Tibial nerve (tissue), 4 donors: Measurements from ENCODE around the gene SMARCAD1. TPM values are rescaled to one million over a fixed set of nuclear protein-coding genes. Genes with fewer than 3 reads are reported as not detected.

ENCODE experiments used
- DNase-seq, 2 donors: peaks; one replicate each; pipeline ENCODE4 v3.0.0-alpha.2; 2019; ENCODE audit warnings: low spot score in 2 of 2
- H3K27ac ChIP-seq, 4 donors: fragments of 200-600 bp; sonication (generic) in 3 of 4; one replicate each; pipeline ENCODE4 v1.5.1; 2017 to 2019; ENCODE audit warnings: mild to moderate bottlenecking in 1 of 4
- H3K27me3 ChIP-seq, 2 donors: fragments of 200-600 bp; sonication (generic) in 1 of 2; one replicate each; pipeline versions ENCODE4 v1.5.1 to v1.6.0; 2017 to 2019
- H3K36me3 ChIP-seq, 3 donors: fragments of 200-600 bp; sonication (generic); one replicate each; pipeline ENCODE4 v1.5.1; 2018 to 2019
- H3K4me1 ChIP-seq, 4 donors: fragments of 200-600 bp; sonication (generic) in 3 of 4; one replicate each; pipeline ENCODE4 v1.5.1; 2017 to 2019
- H3K4me3 ChIP-seq, 4 donors: fragments of 200-600 bp; sonication (generic) in 3 of 4; one replicate each; pipeline ENCODE4 v1.5.1; 2017 to 2019; ENCODE audit warnings: mild to moderate bottlenecking in 1 of 4, moderate library complexity in 1 of 4
- H3K9me3 ChIP-seq, 4 donors: fragments of 200-600 bp; sonication (generic) in 3 of 4; one replicate each; pipeline ENCODE4 v1.5.1; 2017 to 2019
- CTCF ChIP-seq, 5 experiments: fragments of 200-600 bp in 3 of 5; fragments of 450-650 bp in 2 of 5; sonication (generic) in 3 of 5; IDR thresholded peaks; one replicate each; pipeline ENCODE4 v1.5.1; 2016 to 2019; ENCODE audit warnings: antibody characterized with exemption in 5 of 5, mild to moderate bottlenecking in 3 of 5, moderate library complexity in 2 of 5
- EP300 ChIP-seq, 2 donors: sonication (generic); formaldehyde crosslinking; IDR thresholded peaks; one replicate each; pipeline ENCODE4 v1.6.1; 2017; ENCODE audit warnings: antibody characterized with exemption in 2 of 2, mild to moderate bottlenecking in 1 of 2
- POLR2A ChIP-seq, 2 donors: fragments of 450-650 bp; IDR thresholded peaks; one replicate each; pipeline ENCODE4 v1.6.1; 2017; ENCODE audit warnings: antibody characterized with exemption in 2 of 2, mild to moderate bottlenecking in 2 of 2, moderate library complexity in 2 of 2
- WGBS, 2 donors: methylation state at CpG; one replicate each; pipeline ENCODE4 v1.1.5; 2018; 5-methylcytosine and 5-hydroxymethylcytosine counted together
- total RNA-seq, 4 donors: library from RNA; depleted of rRNA; stranded (reverse); fragments of >200 nt; gene quantifications; one replicate each; pipeline ENCODE4 v1.1.0, GENCODE V29; 2016

Gene SMARCAD1, protein sequence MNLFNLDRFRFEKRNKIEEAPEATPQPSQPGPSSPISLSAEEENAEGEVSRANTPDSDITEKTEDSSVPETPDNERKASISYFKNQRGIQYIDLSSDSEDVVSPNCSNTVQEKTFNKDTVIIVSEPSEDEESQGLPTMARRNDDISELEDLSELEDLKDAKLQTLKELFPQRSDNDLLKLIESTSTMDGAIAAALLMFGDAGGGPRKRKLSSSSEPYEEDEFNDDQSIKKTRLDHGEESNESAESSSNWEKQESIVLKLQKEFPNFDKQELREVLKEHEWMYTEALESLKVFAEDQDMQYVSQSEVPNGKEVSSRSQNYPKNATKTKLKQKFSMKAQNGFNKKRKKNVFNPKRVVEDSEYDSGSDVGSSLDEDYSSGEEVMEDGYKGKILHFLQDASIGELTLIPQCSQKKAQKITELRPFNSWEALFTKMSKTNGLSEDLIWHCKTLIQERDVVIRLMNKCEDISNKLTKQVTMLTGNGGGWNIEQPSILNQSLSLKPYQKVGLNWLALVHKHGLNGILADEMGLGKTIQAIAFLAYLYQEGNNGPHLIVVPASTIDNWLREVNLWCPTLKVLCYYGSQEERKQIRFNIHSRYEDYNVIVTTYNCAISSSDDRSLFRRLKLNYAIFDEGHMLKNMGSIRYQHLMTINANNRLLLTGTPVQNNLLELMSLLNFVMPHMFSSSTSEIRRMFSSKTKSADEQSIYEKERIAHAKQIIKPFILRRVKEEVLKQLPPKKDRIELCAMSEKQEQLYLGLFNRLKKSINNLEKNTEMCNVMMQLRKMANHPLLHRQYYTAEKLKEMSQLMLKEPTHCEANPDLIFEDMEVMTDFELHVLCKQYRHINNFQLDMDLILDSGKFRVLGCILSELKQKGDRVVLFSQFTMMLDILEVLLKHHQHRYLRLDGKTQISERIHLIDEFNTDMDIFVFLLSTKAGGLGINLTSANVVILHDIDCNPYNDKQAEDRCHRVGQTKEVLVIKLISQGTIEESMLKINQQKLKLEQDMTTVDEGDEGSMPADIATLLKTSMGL
- 10 to 100 TPM; 22.3 to 25.7 (median 23.6) TPM for total RNA-seq

DNA sequence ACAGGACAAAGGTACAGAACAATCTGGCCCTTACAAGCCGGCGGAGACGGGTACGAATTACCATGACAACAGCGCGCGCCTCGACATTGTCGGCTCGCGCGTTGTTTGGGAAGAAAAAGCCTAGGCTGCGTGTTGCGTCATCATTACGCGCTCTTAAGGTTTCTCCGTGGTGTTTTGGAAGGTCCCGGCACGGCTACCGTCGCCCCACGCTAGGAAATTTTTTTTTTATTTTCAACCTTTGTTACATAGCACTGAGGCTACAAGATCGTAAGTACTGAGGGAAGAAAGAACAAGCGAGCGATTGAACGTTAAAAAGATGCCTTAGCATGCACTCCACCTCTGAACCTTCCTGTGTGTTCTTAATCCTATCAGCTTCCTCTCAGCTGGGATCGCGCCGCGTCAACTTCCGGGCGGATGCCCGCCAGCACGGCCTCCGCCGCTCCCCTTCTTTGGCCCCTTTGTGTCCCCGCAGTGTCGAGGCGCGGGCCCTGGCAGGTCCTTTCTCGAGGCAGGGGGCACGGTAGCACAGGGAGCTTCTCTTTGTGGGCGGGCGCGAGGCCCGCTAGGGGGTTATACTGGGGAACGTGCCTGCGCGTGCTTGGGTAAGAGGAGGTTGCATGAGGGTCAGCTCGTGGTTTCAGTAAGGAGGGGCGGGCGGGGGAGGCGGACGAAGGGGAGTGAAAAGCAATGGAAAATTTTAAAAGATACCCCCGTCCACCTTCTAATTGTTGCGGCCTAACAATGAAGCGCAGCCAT, at the start of gene SMARCAD1:
Gene SMARCAD1 (plus strand): TSS at position 397 of the 756 bp plus-strand sequence. CDS start 530 bp downstream, outside the sequence.
- Histone ChIP-seq H3K4me1 (peaks cover 0 to 40% (median 12%) of the 10 kb centered on the region in 4 donors), H3K4me3 (peak within 1 kb of the TSS; percentile 63 to 83 (median 70)), H3K9me3 (peaks cover 0 to 1% (median 0%) of the 10 kb centered on the region in 4 donors), H3K27ac (peak within 1 kb of the TSS; percentile 78 to 97 (median 89)), H3K27me3 (no peaks in the 10 kb centered on the region), H3K36me3 (peaks cover 0 to 25% (median 0%) of the 10 kb centered on the region in 3 donors)
- peak in 1 of 2 donors; percentile 80 for TF ChIP-seq EP300 (IDR thresholded peaks at IDR 0.05)
- TF ChIP-seq POLR2A (IDR thresholded peaks at IDR 0.05): peak in 1 of 2 donors; percentile 14
- TF ChIP-seq CTCF (IDR thresholded peaks at IDR 0.05): peak in 2 of 5 experiments; percentile 12 to 29
- 1% methylated on average over 57 of the region's 57 CpGs for WGBS, 2 donors
- DNase-seq: peak; percentile 79 to 90

- H3K36me3 ChIP-seq: no peaks in the 10 kb centered on the region
These were observed 48.8 kb upstream of the SMARCAD1 start for GRCh38 chr4:94158883-94159282.

DNA sequence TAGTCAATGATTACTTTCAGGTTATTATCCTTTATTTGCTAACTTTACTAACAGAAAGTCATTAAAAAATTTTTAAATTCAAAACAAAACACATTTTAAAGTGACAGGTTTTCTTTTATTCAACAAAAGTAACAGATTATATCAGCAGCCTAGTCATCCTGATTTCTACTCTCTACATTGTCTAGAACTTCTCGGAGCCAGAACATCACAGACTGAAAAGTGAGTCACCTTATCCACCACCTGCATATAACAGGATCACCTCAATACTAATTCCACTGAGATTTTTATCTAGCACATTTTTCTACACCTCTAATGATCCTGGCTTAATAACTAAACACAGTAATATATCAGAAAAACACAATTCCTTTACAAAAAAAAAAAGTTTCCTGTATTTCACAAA, 47.9 kb upstream of the SMARCAD1 start:
- no peaks in the 10 kb centered on the region for H3K27me3 ChIP-seq
- no peaks in the 10 kb centered on the region for H3K36me3 ChIP-seq
- TF ChIP-seq POLR2A (IDR thresholded peaks at IDR 0.05): no peak
- TF ChIP-seq CTCF (IDR thresholded peaks at IDR 0.05): no peak
- no peak for TF ChIP-seq EP300 (IDR thresholded peaks at IDR 0.05)
- DNase-seq: no peak
- H3K4me1 ChIP-seq: no peaks in the 10 kb centered on the region
- no peaks in the 10 kb centered on the region for H3K9me3 ChIP-seq
- H3K27ac ChIP-seq: no peak overlapping the region
- H3K4me3 ChIP-seq: no peak overlapping the region
- 87 to 93% methylated on average over 1 of the region's 1 CpG for WGBS, 2 donors

More at GRCh38 chr4:94158883-94159282, 48.8 kb upstream of the SMARCAD1 start:
- no peak overlapping the region for H3K27ac ChIP-seq
- H3K4me3 ChIP-seq: no peak overlapping the region
- H3K4me1 ChIP-seq: no peaks in the 10 kb centered on the region
- DNase-seq: no peak
- H3K9me3 ChIP-seq: peaks cover 0 to 3% (median 0%) of the 10 kb centered on the region in 4 donors
- no peaks in the 10 kb centered on the region for H3K27me3 ChIP-seq
- no peak for TF ChIP-seq EP300 (IDR thresholded peaks at IDR 0.05)
- TF ChIP-seq POLR2A (IDR thresholded peaks at IDR 0.05): no peak
- TF ChIP-seq CTCF (IDR thresholded peaks at IDR 0.05): no peak
- 82 to 85% methylated on average over 3 of the region's 3 CpGs for WGBS, 2 donors

DNA sequence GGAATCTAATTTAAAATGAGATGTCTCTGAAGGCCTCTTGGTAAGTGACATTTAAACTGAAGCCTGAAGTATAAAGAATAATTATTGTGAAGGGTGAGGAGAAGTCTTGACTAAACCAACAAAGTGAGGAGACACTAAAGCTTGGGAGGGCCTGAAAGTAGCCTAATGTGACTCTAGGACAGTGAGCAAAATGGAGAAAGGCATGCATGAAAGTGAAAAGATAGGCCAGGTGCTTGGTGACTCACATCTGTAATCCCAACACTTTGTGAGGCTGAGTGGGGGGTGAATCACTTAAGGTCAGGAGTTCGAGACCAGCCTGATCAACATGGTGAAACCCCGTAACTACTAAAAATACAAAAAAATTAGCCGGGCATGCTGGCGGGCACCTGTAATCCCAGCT, 46.9 kb upstream of the SMARCAD1 start:
- Histone ChIP-seq H3K4me3 (no peak overlapping the region), H3K27ac (no peak overlapping the region), H3K27me3 (no peaks in the 10 kb centered on the region), H3K4me1 (no peaks in the 10 kb centered on the region), H3K36me3 (no peaks in the 10 kb centered on the region), H3K9me3 (no peaks in the 10 kb centered on the region)
- WGBS, 2 donors: 98% methylated on average over 4 of the region's 4 CpGs
- DNase-seq: no peak
- TF ChIP-seq CTCF (IDR thresholded peaks at IDR 0.05) (no peak), POLR2A (IDR thresholded peaks at IDR 0.05) (no peak), EP300 (IDR thresholded peaks at IDR 0.05) (no peak)
